GM18873 (cell line): Measurements from ENCODE around the gene ZNF619.
A peak's percentile ranks its signal among the peaks of the same experiment; 100 is the strongest.

ENCODE experiments used
- ATAC-seq: cut with Tn5 transposase; IDR thresholded peaks from one replicate; pipeline ENCODE4 v1.9.1; 2021; ENCODE audit warnings: mild to moderate bottlenecking, moderate library complexity, moderate number of reproducible peaks; ENCODE audit not compliant: unreplicated experiment, low FRiP score

Gene ZNF619

GRCh38 chr3:40524568-40525285, 47.8 kb downstream of the ZNF619 start, which contains the start of gene ZNF621:
Gene ZNF621, plus strand, starts transcription at chr3:40524960. Its CDS starts 881 bp downstream, at chr3:40525841.
- peak; percentile 87 for ATAC-seq

- ATAC-seq: no peak
Measured at GRCh38 chr3:40528426-40528825, 51.5 kb downstream of the ZNF619 start.

GRCh38 chr3:40532252-40532651, 55.3 kb downstream of the ZNF619 start:
- ATAC-seq: no peak

- no peak for ATAC-seq
Measured at GRCh38 chr3:40534283-40534682, 57.4 kb downstream of the ZNF619 start.
